GM12892 (cell line): ENCODE measurements around the gene SIVA1.

Experiments
- DNase-seq: peaks from one replicate; pipeline ENCODE4 v3.0.0; 2011; ENCODE audit not compliant: insufficient read length
- FAIRE-seq: peaks from 2 replicates; lab custom pipeline; 2011; peaks lifted over from hg19 to GRCh38; lab: Jason Lieb, UNC
- POLR2A ChIP-seq: IDR thresholded peaks from 2 replicates; pipeline ENCODE4 v1.6.1; 2011; ENCODE audit warnings: low read depth, low read length, control low read depth
- POLR2AphosphoS5 ChIP-seq: IDR thresholded peaks from 2 replicates; pipeline ENCODE4 v1.6.1; 2011; ENCODE audit warnings: low read depth, low read length, control low read depth
- TAF1 ChIP-seq: IDR thresholded peaks from 2 replicates; pipeline ENCODE4 v1.6.1; 2011; ENCODE audit warnings: low read depth, mild to moderate bottlenecking, control low read depth, low read length, borderline replicate concordance

Gene SIVA1

GRCh38 chr14:104779776-104780512 is 27.0 kb downstream of the SIVA1 start:
- no peak for DNase-seq
- FAIRE-seq: no peak
- TF ChIP-seq TAF1: no peak
- no peak for TF ChIP-seq POLR2A
- TF ChIP-seq POLR2AphosphoS5: no peak

DNA sequence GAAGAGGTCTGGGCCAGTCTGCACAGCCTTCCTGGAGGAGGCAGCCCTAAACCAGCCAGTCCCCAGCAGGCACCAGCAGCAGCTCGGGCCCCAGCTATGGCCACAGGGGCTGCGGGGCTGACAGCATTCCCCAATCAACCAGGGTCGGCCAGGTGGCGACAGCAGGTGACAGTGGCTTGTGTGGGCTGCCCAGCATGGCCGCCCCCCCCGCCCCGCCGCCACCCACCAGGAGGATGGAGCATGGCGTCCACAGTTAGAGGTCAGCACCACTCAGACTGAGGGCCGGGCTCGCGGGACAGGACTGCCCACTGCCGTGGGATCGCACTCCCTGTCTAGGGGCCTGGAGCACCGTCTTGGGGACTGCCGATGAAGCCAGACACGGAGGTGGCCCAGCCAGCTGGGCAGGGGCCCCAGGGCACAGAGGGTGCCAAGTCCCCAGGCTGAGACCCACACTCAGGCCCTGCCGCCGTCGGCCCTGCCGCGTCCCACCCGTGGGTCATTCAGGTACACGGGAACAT is 27.6 kb downstream of the SIVA1 start:
- FAIRE-seq: no peak
- no peak for DNase-seq
- no peak for TF ChIP-seq POLR2AphosphoS5
- no peak for TF ChIP-seq TAF1
- TF ChIP-seq POLR2A: no peak

- FAIRE-seq (no peak), DNase-seq (no peak)
- no peak for TF ChIP-seq POLR2AphosphoS5
- TF ChIP-seq TAF1: no peak
- no peak for TF ChIP-seq POLR2A
These were observed 28.5 kb downstream of the SIVA1 start for GRCh38 chr14:104781271-104782077.

GRCh38 chr14:104782086-104782807 is 29.3 kb downstream of the SIVA1 start:
- DNase-seq (no peak), FAIRE-seq (no peak)
- TF ChIP-seq TAF1: no peak
- TF ChIP-seq POLR2AphosphoS5: no peak
- no peak for TF ChIP-seq POLR2A

GRCh38 chr14:104782808-104783139 is 29.8 kb downstream of the SIVA1 start:
- DNase-seq: no peak
- no peak for TF ChIP-seq POLR2AphosphoS5
- no peak for FAIRE-seq

GRCh38 chr14:104783484-104784217 is 30.7 kb downstream of the SIVA1 start:
- TF ChIP-seq TAF1: no peak
- no peak for TF ChIP-seq POLR2AphosphoS5
- no peak for TF ChIP-seq POLR2A
- DNase-seq (no peak), FAIRE-seq (no peak)

- TF ChIP-seq TAF1 (no peak), POLR2A (no peak), POLR2AphosphoS5 (no peak)
- DNase-seq (no peak), FAIRE-seq (no peak)
These were observed 31.2 kb downstream of the SIVA1 start for GRCh38 chr14:104784218-104784568.

- DNase-seq: no peak
- TF ChIP-seq TAF1 (no peak), POLR2AphosphoS5 (no peak), POLR2A (no peak)
- FAIRE-seq: no peak
These were observed 32.1 kb downstream of the SIVA1 start for GRCh38 chr14:104784846-104785707.

GRCh38 chr14:104785708-104786080 is 32.7 kb downstream of the SIVA1 start:
- DNase-seq: no peak
- no peak for TF ChIP-seq POLR2A
- no peak for TF ChIP-seq POLR2AphosphoS5
- TF ChIP-seq TAF1: no peak
- FAIRE-seq: no peak

- TF ChIP-seq POLR2A: no peak
- no peak for TF ChIP-seq POLR2AphosphoS5
- no peak for TF ChIP-seq TAF1
- DNase-seq (no peak), FAIRE-seq (no peak)
These were observed 33.2 kb downstream of the SIVA1 start for GRCh38 chr14:104786091-104786586.
